ENCODE measurements around the gene IAPP. TPM values are rescaled to one million over a fixed set of nuclear protein-coding genes. Genes with fewer than 3 reads are reported as not detected.

Gene IAPP
- not detected in 2 replicates for total RNA-seq

GRCh38 chr12:21372602-21373001 is at the start of gene IAPP:
Gene IAPP (plus strand): TSS chr12:21372902. CDS start chr12:21373352, 450 bp downstream.

GRCh38 chr12:21334771-21335325 is 37.9 kb upstream of the IAPP start, which contains the start of gene SLCO1A2:
Gene SLCO1A2 (minus strand): TSS chr12:21334917. CDS start chr12:21334647, 270 bp downstream.

Other genes starting within 250 kb of the IAPP start
- gene SLCO1B1, start 241.7 kb upstream of the IAPP start, total RNA-seq = not detected in 2 replicates
- not detected in 2 replicates for gene SLCO1A2, start 38.0 kb upstream of the IAPP start, total RNA-seq
- 6.9 and 9.4 TPM in 2 replicates for gene PYROXD1, start 64.8 kb downstream of the IAPP start, total RNA-seq
- gene RECQL, start 128.7 kb downstream of the IAPP start, total RNA-seq = 86.5 and 96.2 TPM in 2 replicates
- gene GOLT1B, start 128.9 kb downstream of the IAPP start, total RNA-seq = 20.9 and 25.4 TPM in 2 replicates
- gene SPX, start 153.4 kb downstream of the IAPP start, total RNA-seq = 0.09 TPM in 2 replicates
- not detected in 2 replicates for gene GYS2, start 231.9 kb downstream of the IAPP start, total RNA-seq

All from endothelial cell of coronary artery (primary cell).